GM18520 (cell line): ENCODE results near the gene LMCD1.

ENCODE experiments used
- ATAC-seq: cut with Tn5 transposase; IDR thresholded peaks from one replicate; pipeline ENCODE4 v1.9.1; 2021; ENCODE audit not compliant: unreplicated experiment

The LMCD1 gene

GRCh38 chr3:8482960-8483665, 18.5 kb upstream of the LMCD1 start:
- no peak for ATAC-seq

- no peak for ATAC-seq
Observed at GRCh38 chr3:8484409-8485140, 17.0 kb upstream of the LMCD1 start.

- no peak for ATAC-seq
Observed at GRCh38 chr3:8485141-8485870, 16.3 kb upstream of the LMCD1 start.

GRCh38 chr3:8485943-8486342, 15.7 kb upstream of the LMCD1 start:
- ATAC-seq = no peak

- ATAC-seq = no peak
Observed at GRCh38 chr3:8486434-8486833, 15.2 kb upstream of the LMCD1 start.

- ATAC-seq = no peak
Observed at GRCh38 chr3:8486936-8487335, 14.7 kb upstream of the LMCD1 start.

- ATAC-seq = no peak
Observed at GRCh38 chr3:8488411-8488810, 13.2 kb upstream of the LMCD1 start.

- ATAC-seq = no peak
Observed at GRCh38 chr3:8488877-8489276, 12.7 kb upstream of the LMCD1 start.

- ATAC-seq = no peak
Observed at GRCh38 chr3:8489278-8489792, 12.3 kb upstream of the LMCD1 start.

GRCh38 chr3:8490079-8490552, 11.5 kb upstream of the LMCD1 start:
- no peak for ATAC-seq

GRCh38 chr3:8491271-8492144, 10.1 kb upstream of the LMCD1 start:
- ATAC-seq = no peak

- no peak for ATAC-seq
Observed at GRCh38 chr3:8492744-8493511, 8.7 kb upstream of the LMCD1 start.

GRCh38 chr3:8493744-8494143, 7.9 kb upstream of the LMCD1 start:
- ATAC-seq = no peak

GRCh38 chr3:8494327-8494726, 7.3 kb upstream of the LMCD1 start:
- ATAC-seq = no peak

- no peak for ATAC-seq
Observed at GRCh38 chr3:8497582-8497981, 4.0 kb upstream of the LMCD1 start.

GRCh38 chr3:8499181-8499611, 2.4 kb upstream of the LMCD1 start:
- ATAC-seq = no peak

- no peak for ATAC-seq
Observed at GRCh38 chr3:8500319-8500988, 1.2 kb upstream of the LMCD1 start.

- ATAC-seq = no peak
Observed at GRCh38 chr3:8500989-8501370, 643 bp upstream of the LMCD1 start.

GRCh38 chr3:8503461-8503860, 1.8 kb downstream of the LMCD1 start:
- no peak for ATAC-seq
